ENCODE data around the gene TCF25. TPM values are rescaled to one million over a fixed set of nuclear protein-coding genes. Genes with fewer than 3 reads are reported as not detected.
A peak's percentile ranks its signal among the peaks of the same experiment; 100 is the strongest.

Gene TCF25
- total RNA-seq, 1 experiment from 2014 or later = 298 TPM

DNA sequence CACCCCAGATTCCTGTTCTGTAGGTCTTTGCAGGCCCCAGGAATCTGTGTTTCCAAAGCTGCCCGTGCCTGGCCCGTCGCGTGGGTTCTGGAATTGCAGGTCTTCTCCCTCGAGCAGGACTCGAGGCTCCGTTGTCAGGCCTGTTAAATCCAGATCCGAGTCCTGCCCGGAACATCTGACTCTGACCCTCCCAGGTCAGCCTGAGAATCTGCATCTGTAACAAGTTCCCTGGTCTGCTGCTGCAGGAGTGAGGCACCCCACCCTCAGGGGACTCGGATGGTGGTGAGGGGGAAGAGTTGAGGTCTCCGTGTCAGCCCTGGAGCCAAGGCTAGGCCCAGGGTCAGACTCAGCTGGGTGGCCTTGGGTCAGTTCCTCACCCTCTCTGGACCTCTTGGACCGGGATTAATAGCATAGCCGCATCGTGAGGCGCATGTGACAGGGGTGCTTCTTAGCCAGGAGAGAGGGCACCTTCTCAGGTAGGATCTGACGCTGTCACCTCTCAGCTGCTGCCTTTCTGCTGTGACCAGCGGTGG lies 36.3 kb upstream of the TCF25 start:
- POLR2A ChIA-PET (ENCODE audit: unreplicated experiment) = no interaction called here

GRCh38 chr16:89841275-89841674 lies 32.1 kb upstream of the TCF25 start:
- Histone ChIP-seq H3K4me1 (replicated peaks; ENCODE audit: insufficient read depth) (peaks cover 22% of the 10 kb centered on the region), H3K4me3 (no peak overlapping the region), H3K27ac (no peak overlapping the region), H3K79me2 (ENCODE audit: low read depth) (peaks cover 4% of the 10 kb centered on the region; the same call in 1 of the 2 replicates), H3K36me3 (ENCODE audit: low read depth) (no peaks in the 10 kb centered on the region), H4K20me1 (ENCODE audit: insufficient read depth) (no peaks in the 10 kb centered on the region), H2AFZ (no peak overlapping the region), H3K9me2 (ENCODE audit: insufficient read depth) (no peaks in the 10 kb centered on the region), H3K27me3 (ENCODE audit: insufficient read depth, low read depth) (no peaks in the 10 kb centered on the region), H3F3A (ENCODE audit: insufficient read depth, low read depth) (peaks cover 11% of the 10 kb centered on the region; the same call in 1 of the 2 replicates), H3K4me2 (no peak overlapping the region), H3K9me3 (ENCODE audit: insufficient read depth, low read depth) (no peaks in the 10 kb centered on the region)
- POLR2A ChIA-PET (ENCODE audit: unreplicated experiment) = no interaction called here
- TF ChIP-seq CTCF (conservative IDR thresholded peaks at IDR 0.05) = no peak
- TF ChIP-seq EZH2 (IDR thresholded peaks at IDR 0.05; ENCODE audit: low read depth) = no peak
- no peak for DNase-seq
- no TSS peak for BruUV-seq (replicated peaks)
- CTCF ChIA-PET = no interaction called here
- intact Hi-C loops (cut with micrococcal nuclease; ENCODE audit: unreplicated experiment) = no loop called here

More for the DNA sequence above, 36.3 kb upstream of the TCF25 start:
- Histone ChIP-seq H3K36me3 (ENCODE audit: low read depth) (no peaks in the 10 kb centered on the region), H4K20me1 (ENCODE audit: insufficient read depth) (no peaks in the 10 kb centered on the region), H3K9me2 (ENCODE audit: insufficient read depth) (no peaks in the 10 kb centered on the region), H3K27ac (peak overlapping the region; percentile 80), H3K9me3 (ENCODE audit: insufficient read depth, low read depth) (no peaks in the 10 kb centered on the region), H3F3A (ENCODE audit: insufficient read depth, low read depth) (peaks cover 19% of the 10 kb centered on the region; the same call in 1 of the 2 replicates), H3K27me3 (ENCODE audit: insufficient read depth, low read depth) (no peaks in the 10 kb centered on the region), H3K4me2 (peak overlapping the region; percentile 64), H3K4me1 (replicated peaks; ENCODE audit: insufficient read depth) (peaks cover 48% of the 10 kb centered on the region), H2AFZ (no peak overlapping the region), H3K4me3 (no peak overlapping the region), H3K79me2 (ENCODE audit: low read depth) (peaks cover 15% of the 10 kb centered on the region)
- TF ChIP-seq CTCF (conservative IDR thresholded peaks at IDR 0.05) = no peak
- TF ChIP-seq EZH2 (IDR thresholded peaks at IDR 0.05; ENCODE audit: low read depth) = no peak
- intact Hi-C loops (cut with micrococcal nuclease; ENCODE audit: unreplicated experiment) = no loop called here
- BruUV-seq (replicated peaks) = no TSS peak
- CTCF ChIA-PET = interaction anchor here (0.7 kb wide), 1 partner anchor 37 kb away, joined by 16 read pairs; the partner anchor contains the start of gene TCF25
- DNase-seq = no peak

GRCh38 chr16:89842471-89843408 lies 30.7 kb upstream of the TCF25 start:
- CTCF ChIA-PET = interaction anchor here (0.7 kb wide), 1 partner anchor 67 kb away, joined by 3 read pairs; no protein-coding TSS in a partner anchor
- Histone ChIP-seq H3K79me2 (ENCODE audit: low read depth) (0 out of 2 replicates have a peak, but pooled peaks cover 4% of the 10 kb centered on the region), H3K4me2 (no peak overlapping the region), H4K20me1 (ENCODE audit: insufficient read depth) (no peaks in the 10 kb centered on the region), H3F3A (ENCODE audit: insufficient read depth, low read depth) (peaks cover 11% of the 10 kb centered on the region; the same call in 1 of the 2 replicates), H2AFZ (no peak overlapping the region), H3K4me1 (replicated peaks; ENCODE audit: insufficient read depth) (peaks cover 11% of the 10 kb centered on the region), H3K4me3 (no peak overlapping the region), H3K27ac (no peak overlapping the region), H3K9me2 (ENCODE audit: insufficient read depth) (no peaks in the 10 kb centered on the region), H3K36me3 (ENCODE audit: low read depth) (no peaks in the 10 kb centered on the region), H3K27me3 (ENCODE audit: insufficient read depth, low read depth) (no peaks in the 10 kb centered on the region), H3K9me3 (ENCODE audit: insufficient read depth, low read depth) (no peaks in the 10 kb centered on the region)
- POLR2A ChIA-PET (ENCODE audit: unreplicated experiment) = interaction anchor here (0.6 kb wide), 2 partner anchors 12 to 18 kb away, joined by 9 to 11 read pairs; no protein-coding TSS in a partner anchor
- peak in 1 of 2 experiments; percentile 63 for DNase-seq
- intact Hi-C loops (cut with micrococcal nuclease; ENCODE audit: unreplicated experiment) = no loop called here
- TF ChIP-seq CTCF (conservative IDR thresholded peaks at IDR 0.05) (no peak), EZH2 (IDR thresholded peaks at IDR 0.05; ENCODE audit: low read depth) (no peak)
- BruUV-seq (replicated peaks) = no TSS peak

Measured in PC-9 (cell line).